A549 (cell line): ENCODE results near the gene SMG6. TPM values are rescaled to one million over a fixed set of nuclear protein-coding genes. Genes with fewer than 3 reads are reported as not detected.

ENCODE experiments used
- ATAC-seq, 2 experiments: fragments of 200-7000 bp in 1 of 2; fragments of >200 bp in 1 of 2; cut with Nextera tagmentation in 1 of 2; cut with Tn5 transposase in 1 of 2; 3 replicates each; pipeline versions ENCODE4 v1.8.0 to v1.9.1; 2018 to 2020; ENCODE audit warnings: mild to moderate bottlenecking in 1 of 2, moderate library complexity in 1 of 2
- CTCF ChIA-PET: fragments of 300-600 bp; sonication (Branson Sonifier 250); formaldehyde crosslinking; extraction: SDS; loops from one replicate; lab custom pipeline; 2021; ENCODE audit warnings: antibody characterized with exemption, inconsistent platforms; lab: Yijun Ruan, JAX
- POLR2A ChIA-PET: fragments of 350-600 bp; formaldehyde crosslinking; extraction: SDS; loops from one replicate; lab custom pipeline; 2021; ENCODE audit warnings: antibody characterized with exemption, inconsistent platforms; lab: Yijun Ruan, JAX
- DNase-seq, 2 experiments: peaks; one replicate each; pipeline versions ENCODE4 v3.0.0 to v3.0.0-alpha.2; 2011 to 2016; ENCODE audit warnings: low read depth in 1 of 2, low spot score in 1 of 2
- FAIRE-seq: peaks from 2 replicates; lab custom pipeline; 2011; peaks lifted over from hg19 to GRCh38; lab: Jason Lieb, UNC
- H3K27ac ChIP-seq, 2 experiments: fragments of >200 bp; sonication (Bioruptor Twin); formaldehyde crosslinking; 3 replicates each; pipeline ENCODE4 v1.5.1; 2016 to 2017
- H3K4me1 ChIP-seq: fragments of >200 bp; sonication (Bioruptor Twin); formaldehyde crosslinking; 3 replicates; pipeline ENCODE4 v1.6.1; 2016
- H3K4me2 ChIP-seq: fragments of >200 bp; sonication (Bioruptor Twin); formaldehyde crosslinking; 3 replicates; pipeline ENCODE4 v1.6.1; 2016
- H3K4me3 ChIP-seq: fragments of >200 bp; sonication (Bioruptor Twin); formaldehyde crosslinking; 3 replicates; pipeline ENCODE4 v1.5.1; 2016
- H3K9me3 ChIP-seq: fragments of >200 bp; sonication (Bioruptor Twin); formaldehyde crosslinking; 3 replicates; pipeline ENCODE4 v1.6.1; 2016
- BHLHE40 ChIP-seq: IDR thresholded peaks from 2 replicates; pipeline ENCODE4 v1.6.1; 2012; ENCODE audit warnings: low read depth, low read length, inconsistent platforms
- CBX8 ChIP-seq: fragments of 200-600 bp; sonication (generic); IDR thresholded peaks from 2 replicates; pipeline ENCODE4 v1.6.1; 2016
- CHD2 ChIP-seq: fragments of 150-350 bp; IDR thresholded peaks from 2 replicates; pipeline ENCODE4 v1.6.1; 2014; ENCODE audit warnings: low read length; ENCODE audit not compliant: partially characterized antibody
- CHD4 ChIP-seq: fragments of 200-600 bp; sonication (generic); IDR thresholded peaks from 2 replicates; pipeline ENCODE4 v1.6.1; 2016; ENCODE audit warnings: antibody characterized with exemption, mild to moderate bottlenecking, borderline replicate concordance
- GATA3 ChIP-seq: IDR thresholded peaks from 2 replicates; pipeline ENCODE4 v1.6.1; 2012; ENCODE audit warnings: borderline replicate concordance
- HOXB13 ChIP-seq: fragments of 250-450 bp; sonication (Bioruptor Pico); IDR thresholded peaks from 2 replicates; pipeline ENCODE4 v1.5.0; 2020; ENCODE audit warnings: low read depth, mild to moderate bottlenecking, moderate library complexity
- KDM5A ChIP-seq: fragments of 200-600 bp; sonication (generic); IDR thresholded peaks from 2 replicates; pipeline ENCODE4 v1.6.1; 2016; ENCODE audit warnings: antibody characterized with exemption, mild to moderate bottlenecking
- PHF8 ChIP-seq: fragments of 200-600 bp; sonication (generic); IDR thresholded peaks from 2 replicates; pipeline ENCODE4 v1.6.1; 2016; ENCODE audit warnings: low read depth, mild to moderate bottlenecking, antibody characterized with exemption, moderate library complexity, borderline replicate concordance
- RAD21 ChIP-seq, 2 experiments: fragments of >200 bp in 1 of 2; sonication (Bioruptor Twin) in 1 of 2; formaldehyde crosslinking in 1 of 2; IDR thresholded peaks in 1 of 2; conservative IDR thresholded peaks in 1 of 2; 2 replicates in 1 of 2; 3 replicates in 1 of 2; pipeline ENCODE4 v1.6.1; 2012 to 2018; ENCODE audit warnings: inconsistent platforms in 1 of 2
- SREBF2 ChIP-seq: fragments of 450-650 bp; IDR thresholded peaks from 2 replicates; pipeline ENCODE4 v1.6.1; 2014; ENCODE audit warnings: mild to moderate bottlenecking, moderate library complexity
- TP53 ChIP-seq: fragments of 250-450 bp; sonication (Bioruptor Pico); IDR thresholded peaks from 2 replicates; pipeline ENCODE4 v1.5.0; 2021; ENCODE audit warnings: mild to moderate bottlenecking, moderate library complexity
- ZNF302 ChIP-seq: fragments of 250-450 bp; sonication (Bioruptor Pico); IDR thresholded peaks from 2 replicates; pipeline ENCODE4 v1.9.0; 2021; ENCODE audit warnings: inconsistent platforms, mild to moderate bottlenecking, moderate library complexity
- ZSCAN20 ChIP-seq: fragments of 250-450 bp; sonication (Bioruptor Pico); IDR thresholded peaks from 2 replicates; pipeline ENCODE4 v1.8.0; 2022; ENCODE audit warnings: mild to moderate bottlenecking, moderate library complexity
- WGBS: methylation state at CpG from one replicate; pipeline ENCODE4 v1.1.6; 2017; ENCODE audit errors: missing lambda C conversion rate; 5-methylcytosine and 5-hydroxymethylcytosine counted together
- polyA plus RNA-seq, 4 experiments: library from polyadenylated mRNA; depleted of rRNA in 3 of 4; stranded (reverse); fragments of >200 nt; fragmentation: RNase III in 1 of 4; extraction: RNeasy Plus Mini Kit Qiagen cat#74134 plus additional on column Dnase treatment in 1 of 4; gene quantifications; 2 replicates in 3 of 4; 3 replicates in 1 of 4; pipeline ENCODE4 v1.2.3, GENCODE V29; 2011 to 2017
- TF ChIP-seq, protein P1 (sequence below): fragments of >200 bp; sonication (Bioruptor Twin); formaldehyde crosslinking; IDR thresholded peaks from 2 replicates; pipeline ENCODE4 v1.6.1; 2016
- TF ChIP-seq, protein P2 (sequence below): fragments of 250-450 bp; sonication (Bioruptor Pico); IDR thresholded peaks from 2 replicates; pipeline ENCODE4 v1.5.0; 2020; ENCODE audit warnings: low read depth, mild to moderate bottlenecking, moderate library complexity
- TF ChIP-seq, protein P3 (sequence below): fragments of >200 bp; sonication (Bioruptor Twin); formaldehyde crosslinking; IDR thresholded peaks from 3 replicates; pipeline ENCODE4 v1.6.1; 2016
- TF ChIP-seq, protein P4 (sequence below): fragments of 250-450 bp; sonication (Bioruptor Pico); IDR thresholded peaks from 2 replicates; pipeline ENCODE4 v1.5.0; 2021; ENCODE audit warnings: mild to moderate bottlenecking, moderate library complexity, borderline replicate concordance
- TF ChIP-seq, protein P5 (sequence below): IDR thresholded peaks from 2 replicates; pipeline ENCODE4 v1.6.1; 2012; ENCODE audit warnings: low read depth, borderline replicate concordance

The SMG6 gene
- polyA plus RNA-seq, 2 of the 4 experiments (the other 2 are of a cell fraction) = 4.7 to 17.0 TPM

DNA sequence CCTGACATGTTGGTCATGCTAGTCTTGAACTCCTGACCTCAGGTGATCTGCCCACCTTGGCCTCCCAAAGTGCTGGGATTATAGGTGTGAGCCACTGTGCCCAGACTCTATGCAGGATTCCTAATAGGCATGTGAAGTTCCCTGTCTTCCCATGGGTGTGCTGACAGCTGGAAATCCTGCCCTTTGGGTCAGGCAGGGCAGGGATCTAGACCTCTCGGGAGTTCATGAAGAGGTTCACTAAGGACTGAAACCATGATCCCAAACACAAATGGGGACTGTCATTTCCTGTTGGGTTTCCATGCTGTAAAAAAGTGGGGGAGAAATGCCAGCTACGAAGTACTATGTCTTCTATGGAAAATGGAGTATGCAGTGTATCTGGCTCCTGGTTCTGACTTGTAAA is 196.5 kb downstream of the SMG6 start:
- WGBS = 93% methylated on average over 2 of the region's 2 CpGs
- Histone ChIP-seq H3K27ac (no peak overlapping the region), H3K4me3 (no peak overlapping the region), H3K4me1 (no peaks in the 10 kb centered on the region), H3K4me2 (no peak overlapping the region), H3K9me3 (no peaks in the 10 kb centered on the region)
- FAIRE-seq (no peak), ATAC-seq (no peak), DNase-seq (no peak)
- TF ChIP-seq RAD21 (conservative IDR thresholded peaks at IDR 0.05 in 1 of 2, IDR thresholded peaks at IDR 0.05 in 1 of 2) (no peak), SREBF2 (no peak), PHF8 (no peak), HOXB13 (CRISPR knock-in tag) (no peak)
- TF ChIP-seq, protein P1, sequence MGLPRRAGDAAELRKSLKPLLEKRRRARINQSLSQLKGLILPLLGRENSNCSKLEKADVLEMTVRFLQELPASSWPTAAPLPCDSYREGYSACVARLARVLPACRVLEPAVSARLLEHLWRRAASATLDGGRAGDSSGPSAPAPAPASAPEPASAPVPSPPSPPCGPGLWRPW = no peak
- TF ChIP-seq, protein P2, sequence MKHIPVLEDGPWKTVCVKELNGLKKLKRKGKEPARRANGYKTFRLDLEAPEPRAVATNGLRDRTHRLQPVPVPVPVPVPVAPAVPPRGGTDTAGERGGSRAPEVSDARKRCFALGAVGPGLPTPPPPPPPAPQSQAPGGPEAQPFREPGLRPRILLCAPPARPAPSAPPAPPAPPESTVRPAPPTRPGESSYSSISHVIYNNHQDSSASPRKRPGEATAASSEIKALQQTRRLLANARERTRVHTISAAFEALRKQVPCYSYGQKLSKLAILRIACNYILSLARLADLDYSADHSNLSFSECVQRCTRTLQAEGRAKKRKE = no peak
- CTCF ChIA-PET = interaction anchor here (1.0 to 2.9 kb wide), 8 partner anchors 11 to 176 kb away, joined by 3 to 9 read pairs (median 4); partner anchors contain the start of gene HIC1
- POLR2A ChIA-PET = no interaction called here

DNA sequence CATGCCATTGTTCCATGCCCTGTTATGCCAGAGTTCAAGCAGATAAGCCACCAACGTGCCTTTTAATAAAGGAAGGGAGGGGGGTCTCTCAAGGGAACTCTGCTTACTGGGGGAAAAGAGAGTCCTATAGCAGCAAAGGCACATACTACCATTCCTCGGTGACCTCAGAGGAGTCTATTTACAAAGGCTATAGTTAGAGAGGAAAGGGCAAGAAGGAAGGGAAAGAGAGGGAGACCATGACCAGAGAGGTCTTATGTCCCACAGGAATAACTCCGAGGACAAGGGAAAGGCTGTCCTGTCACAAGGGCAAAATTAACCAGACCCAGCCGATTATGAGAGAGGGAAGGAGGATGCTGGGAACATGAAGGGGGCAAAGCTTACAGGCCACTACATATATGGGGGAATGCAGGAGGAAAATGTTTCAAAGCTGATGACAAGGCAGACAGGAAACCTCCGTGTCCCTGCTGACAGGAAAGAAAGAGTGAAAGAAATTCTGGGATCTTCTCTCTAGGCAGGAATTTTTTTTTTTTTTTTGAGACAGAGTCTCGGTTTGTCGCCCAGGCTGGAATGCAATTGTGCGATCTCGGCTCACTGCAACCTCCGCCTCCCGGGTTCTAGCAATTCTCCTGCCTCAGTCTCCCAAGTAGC is 197.2 kb downstream of the SMG6 start:
- no peak overlapping the region for H3K27ac ChIP-seq
- H3K9me3 ChIP-seq = no peaks in the 10 kb centered on the region
- DNase-seq (no peak), ATAC-seq (no peak), FAIRE-seq (no peak)
- H3K4me3 ChIP-seq = no peak overlapping the region
- ChIA-PET CTCF (interaction anchor here (0.6 to 2.9 kb wide), 11 partner anchors 12 to 246 kb away, joined by 3 to 9 read pairs (median 4); partner anchors contain the start of gene HIC1), POLR2A (no interaction called here)
- no peak overlapping the region for H3K4me2 ChIP-seq
- TF ChIP-seq TP53 (no peak), ZSCAN20 (CRISPR knock-in tag) (no peak), RAD21 (conservative IDR thresholded peaks at IDR 0.05 in 1 of 2, IDR thresholded peaks at IDR 0.05 in 1 of 2) (no peak), CHD2 (no peak), BHLHE40 (no peak), KDM5A (no peak), GATA3 (no peak), CHD4 (no peak), CBX8 (no peak), ZNF302 (CRISPR knock-in tag) (no peak)
- TF ChIP-seq, protein P3, sequence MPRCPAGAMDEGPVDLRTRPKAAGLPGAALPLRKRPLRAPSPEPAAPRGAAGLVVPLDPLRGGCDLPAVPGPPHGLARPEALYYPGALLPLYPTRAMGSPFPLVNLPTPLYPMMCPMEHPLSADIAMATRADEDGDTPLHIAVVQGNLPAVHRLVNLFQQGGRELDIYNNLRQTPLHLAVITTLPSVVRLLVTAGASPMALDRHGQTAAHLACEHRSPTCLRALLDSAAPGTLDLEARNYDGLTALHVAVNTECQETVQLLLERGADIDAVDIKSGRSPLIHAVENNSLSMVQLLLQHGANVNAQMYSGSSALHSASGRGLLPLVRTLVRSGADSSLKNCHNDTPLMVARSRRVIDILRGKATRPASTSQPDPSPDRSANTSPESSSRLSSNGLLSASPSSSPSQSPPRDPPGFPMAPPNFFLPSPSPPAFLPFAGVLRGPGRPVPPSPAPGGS = no peak
- TF ChIP-seq, protein P4, sequence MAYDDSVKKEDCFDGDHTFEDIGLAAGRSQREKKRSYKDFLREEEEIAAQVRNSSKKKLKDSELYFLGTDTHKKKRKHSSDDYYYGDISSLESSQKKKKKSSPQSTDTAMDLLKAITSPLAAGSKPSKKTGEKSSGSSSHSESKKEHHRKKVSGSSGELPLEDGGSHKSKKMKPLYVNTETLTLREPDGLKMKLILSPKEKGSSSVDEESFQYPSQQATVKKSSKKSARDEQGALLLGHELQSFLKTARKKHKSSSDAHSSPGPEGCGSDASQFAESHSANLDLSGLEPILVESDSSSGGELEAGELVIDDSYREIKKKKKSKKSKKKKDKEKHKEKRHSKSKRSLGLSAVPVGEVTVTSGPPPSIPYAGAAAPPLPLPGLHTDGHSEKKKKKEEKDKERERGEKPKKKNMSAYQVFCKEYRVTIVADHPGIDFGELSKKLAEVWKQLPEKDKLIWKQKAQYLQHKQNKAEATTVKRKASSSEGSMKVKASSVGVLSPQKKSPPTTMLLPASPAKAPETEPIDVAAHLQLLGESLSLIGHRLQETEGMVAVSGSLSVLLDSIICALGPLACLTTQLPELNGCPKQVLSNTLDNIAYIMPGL = no peak
- TF ChIP-seq, protein P5, sequence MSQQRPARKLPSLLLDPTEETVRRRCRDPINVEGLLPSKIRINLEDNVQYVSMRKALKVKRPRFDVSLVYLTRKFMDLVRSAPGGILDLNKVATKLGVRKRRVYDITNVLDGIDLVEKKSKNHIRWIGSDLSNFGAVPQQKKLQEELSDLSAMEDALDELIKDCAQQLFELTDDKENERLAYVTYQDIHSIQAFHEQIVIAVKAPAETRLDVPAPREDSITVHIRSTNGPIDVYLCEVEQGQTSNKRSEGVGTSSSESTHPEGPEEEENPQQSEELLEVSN = no peak
- WGBS = 83% methylated on average over 11 of the region's 11 CpGs
- H3K4me1 ChIP-seq = no peaks in the 10 kb centered on the region
